SK-N-SH treated with all-trans-retinoic acid at 6 μM for 48 hours (cell line): ENCODE data around the gene SERTAD2.

ENCODE experiments used
- ARNTL ChIP-seq: fragments of 450-650 bp; formaldehyde crosslinking; IDR thresholded peaks from 2 replicates; pipeline ENCODE4 v1.5.0; 2020; ENCODE audit warnings: low read depth, mild to moderate bottlenecking, moderate library complexity, borderline replicate concordance
- CSDC2 ChIP-seq: fragments of 250-450 bp; sonication (Bioruptor Pico); IDR thresholded peaks from 2 replicates; pipeline ENCODE4 v1.5.0; 2020; ENCODE audit warnings: mild to moderate bottlenecking, moderate library complexity
- GLIS3 ChIP-seq: fragments of 250-450 bp; sonication (Bioruptor Pico); IDR thresholded peaks from 2 replicates; pipeline ENCODE4 v1.5.0; 2020; ENCODE audit warnings: mild to moderate bottlenecking, moderate library complexity
- RARB ChIP-seq: fragments of 250-450 bp; sonication (Bioruptor Pico); IDR thresholded peaks from 2 replicates; pipeline ENCODE4 v1.8.0; 2021; ENCODE audit warnings: mild to moderate bottlenecking, moderate library complexity
- TOX ChIP-seq: fragments of 250-450 bp; sonication (Bioruptor Pico); IDR thresholded peaks from 2 replicates; pipeline ENCODE4 v1.8.0; 2021; ENCODE audit warnings: mild to moderate bottlenecking, moderate library complexity, borderline replicate concordance
- ZFP3 ChIP-seq: fragments of 250-450 bp; sonication (Bioruptor Pico); IDR thresholded peaks from 2 replicates; pipeline ENCODE4 v1.5.0; 2020; ENCODE audit warnings: mild to moderate bottlenecking, moderate library complexity
- ZFP30 ChIP-seq: fragments of 450-650 bp; formaldehyde crosslinking; IDR thresholded peaks from 2 replicates; pipeline ENCODE4 v1.5.0; 2022; ENCODE audit warnings: mild to moderate bottlenecking, moderate library complexity
- ZNF70 ChIP-seq: fragments of 450-650 bp; formaldehyde crosslinking; IDR thresholded peaks from 2 replicates; pipeline ENCODE4 v1.5.0; 2020; ENCODE audit warnings: mild to moderate bottlenecking, moderate library complexity
- ZNF8 ChIP-seq: fragments of 450-650 bp; formaldehyde crosslinking; IDR thresholded peaks from 2 replicates; pipeline ENCODE4 v1.5.0; 2020; ENCODE audit warnings: mild to moderate bottlenecking, moderate library complexity
- TF ChIP-seq, protein P1 (sequence below): fragments of 250-450 bp; sonication (Bioruptor Pico); IDR thresholded peaks from 2 replicates; pipeline ENCODE4 v1.5.1; 2021; ENCODE audit warnings: mild to moderate bottlenecking, moderate library complexity
- TF ChIP-seq, protein P2 (sequence below): fragments of 250-450 bp; sonication (Bioruptor Pico); IDR thresholded peaks from 2 replicates; pipeline ENCODE4 v1.5.0; 2020; ENCODE audit warnings: mild to moderate bottlenecking, moderate library complexity
- TF ChIP-seq, protein P3 (sequence below): fragments of 250-450 bp; sonication (Bioruptor Pico); IDR thresholded peaks from 2 replicates; pipeline ENCODE4 v1.8.0; 2020; ENCODE audit warnings: mild to moderate bottlenecking, moderate library complexity, borderline replicate concordance

DNA sequence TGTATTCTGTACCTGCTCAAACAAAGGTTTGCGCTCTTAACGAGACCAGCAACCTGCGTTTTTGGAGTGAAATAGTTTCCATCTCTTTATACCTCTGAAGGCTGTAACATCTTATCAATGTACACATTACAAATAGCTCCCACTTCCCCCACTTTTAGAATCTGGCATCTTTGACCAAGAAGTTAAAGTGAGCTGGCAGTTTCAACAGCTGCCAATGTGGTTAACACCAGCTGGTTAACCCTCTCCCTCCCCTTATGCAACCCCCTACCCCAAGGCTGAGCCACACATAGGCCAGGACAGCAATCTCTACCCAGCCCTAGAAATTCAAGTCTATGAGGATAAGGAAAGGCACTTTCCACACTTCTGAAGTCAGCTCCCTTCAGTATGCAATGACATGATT, 2.2 kb upstream of the SERTAD2 start:
- TF ChIP-seq ZNF8 (CRISPR knock-in tag) (no peak), ZNF70 (CRISPR knock-in tag) (no peak), ZFP3 (no peak), ARNTL (CRISPR knock-in tag) (no peak), ZFP30 (no peak), TOX (CRISPR knock-in tag) (no peak), RARB (CRISPR knock-in tag) (no peak), GLIS3 (no peak), CSDC2 (CRISPR knock-in tag) (no peak)
- TF ChIP-seq, protein P1, sequence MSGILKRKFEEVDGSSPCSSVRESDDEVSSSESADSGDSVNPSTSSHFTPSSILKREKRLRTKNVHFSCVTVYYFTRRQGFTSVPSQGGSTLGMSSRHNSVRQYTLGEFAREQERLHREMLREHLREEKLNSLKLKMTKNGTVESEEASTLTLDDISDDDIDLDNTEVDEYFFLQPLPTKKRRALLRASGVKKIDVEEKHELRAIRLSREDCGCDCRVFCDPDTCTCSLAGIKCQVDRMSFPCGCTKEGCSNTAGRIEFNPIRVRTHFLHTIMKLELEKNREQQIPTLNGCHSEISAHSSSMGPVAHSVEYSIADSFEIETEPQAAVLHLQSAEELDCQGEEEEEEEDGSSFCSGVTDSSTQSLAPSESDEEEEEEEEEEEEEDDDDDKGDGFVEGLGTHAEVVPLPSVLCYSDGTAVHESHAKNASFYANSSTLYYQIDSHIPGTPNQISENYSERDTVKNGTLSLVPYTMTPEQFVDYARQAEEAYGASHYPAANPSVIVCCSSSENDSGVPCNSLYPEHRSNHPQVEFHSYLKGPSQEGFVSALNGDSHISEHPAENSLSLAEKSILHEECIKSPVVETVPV (CRISPR knock-in tag) = no peak
- TF ChIP-seq, protein P2, sequence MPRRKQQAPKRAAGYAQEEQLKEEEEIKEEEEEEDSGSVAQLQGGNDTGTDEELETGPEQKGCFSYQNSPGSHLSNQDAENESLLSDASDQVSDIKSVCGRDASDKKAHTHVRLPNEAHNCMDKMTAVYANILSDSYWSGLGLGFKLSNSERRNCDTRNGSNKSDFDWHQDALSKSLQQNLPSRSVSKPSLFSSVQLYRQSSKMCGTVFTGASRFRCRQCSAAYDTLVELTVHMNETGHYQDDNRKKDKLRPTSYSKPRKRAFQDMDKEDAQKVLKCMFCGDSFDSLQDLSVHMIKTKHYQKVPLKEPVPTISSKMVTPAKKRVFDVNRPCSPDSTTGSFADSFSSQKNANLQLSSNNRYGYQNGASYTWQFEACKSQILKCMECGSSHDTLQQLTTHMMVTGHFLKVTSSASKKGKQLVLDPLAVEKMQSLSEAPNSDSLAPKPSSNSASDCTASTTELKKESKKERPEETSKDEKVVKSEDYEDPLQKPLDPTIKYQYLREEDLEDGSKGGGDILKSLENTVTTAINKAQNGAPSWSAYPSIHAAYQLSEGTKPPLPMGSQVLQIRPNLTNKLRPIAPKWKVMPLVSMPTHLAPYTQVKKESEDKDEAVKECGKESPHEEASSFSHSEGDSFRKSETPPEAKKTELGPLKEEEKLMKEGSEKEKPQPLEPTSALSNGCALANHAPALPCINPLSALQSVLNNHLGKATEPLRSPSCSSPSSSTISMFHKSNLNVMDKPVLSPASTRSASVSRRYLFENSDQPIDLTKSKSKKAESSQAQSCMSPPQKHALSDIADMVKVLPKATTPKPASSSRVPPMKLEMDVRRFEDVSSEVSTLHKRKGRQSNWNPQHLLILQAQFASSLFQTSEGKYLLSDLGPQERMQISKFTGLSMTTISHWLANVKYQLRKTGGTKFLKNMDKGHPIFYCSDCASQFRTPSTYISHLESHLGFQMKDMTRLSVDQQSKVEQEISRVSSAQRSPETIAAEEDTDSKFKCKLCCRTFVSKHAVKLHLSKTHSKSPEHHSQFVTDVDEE (CRISPR knock-in tag) = no peak
- TF ChIP-seq, protein P3, sequence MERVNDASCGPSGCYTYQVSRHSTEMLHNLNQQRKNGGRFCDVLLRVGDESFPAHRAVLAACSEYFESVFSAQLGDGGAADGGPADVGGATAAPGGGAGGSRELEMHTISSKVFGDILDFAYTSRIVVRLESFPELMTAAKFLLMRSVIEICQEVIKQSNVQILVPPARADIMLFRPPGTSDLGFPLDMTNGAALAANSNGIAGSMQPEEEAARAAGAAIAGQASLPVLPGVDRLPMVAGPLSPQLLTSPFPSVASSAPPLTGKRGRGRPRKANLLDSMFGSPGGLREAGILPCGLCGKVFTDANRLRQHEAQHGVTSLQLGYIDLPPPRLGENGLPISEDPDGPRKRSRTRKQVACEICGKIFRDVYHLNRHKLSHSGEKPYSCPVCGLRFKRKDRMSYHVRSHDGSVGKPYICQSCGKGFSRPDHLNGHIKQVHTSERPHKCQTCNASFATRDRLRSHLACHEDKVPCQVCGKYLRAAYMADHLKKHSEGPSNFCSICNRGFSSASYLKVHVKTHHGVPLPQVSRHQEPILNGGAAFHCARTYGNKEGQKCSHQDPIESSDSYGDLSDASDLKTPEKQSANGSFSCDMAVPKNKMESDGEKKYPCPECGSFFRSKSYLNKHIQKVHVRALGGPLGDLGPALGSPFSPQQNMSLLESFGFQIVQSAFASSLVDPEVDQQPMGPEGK = no peak
